K562 (cell line): Measurements from ENCODE around the gene MYPN. TPM values are rescaled to one million over a fixed set of nuclear protein-coding genes. Genes with fewer than 3 reads are reported as not detected.

ENCODE experiments used
- ATAC-seq: fragments of 200-7000 bp; cut with Tn5 transposase; 3 replicates; pipeline ENCODE4 v1.9.1; 2020; ENCODE audit warnings: moderate library complexity
- BruUV-seq: library from RNA; stranded (reverse); fragments of 400-500 nt; replicated peaks from 2 replicates; lab custom pipeline; 2021; lab: Mats Ljungman, UMichigan
- CTCF ChIA-PET: fragments of 300-600 bp; formaldehyde crosslinking; extraction: SDS; loops from one replicate; lab custom pipeline; 2021; ENCODE audit warnings: low intra/inter-chr PET ratio; lab: Yijun Ruan, JAX
- POLR2A ChIA-PET: fragments of 300-600, 350-650 bp; sonication (Branson Sonifier 250); formaldehyde crosslinking; extraction: SDS; loops from one replicate; lab custom pipeline; 2021; ENCODE audit warnings: antibody characterized with exemption, inconsistent platforms; lab: Yijun Ruan, JAX
- DNase-seq, 4 experiments: peaks; one replicate each; pipeline versions ENCODE4 v3.0.0 to v3.0.0-alpha.2; 2011 to 2018; ENCODE audit warnings: low spot score in 3 of 4, mixed read lengths in 3 of 4; ENCODE audit errors: extremely low read depth in 1 of 4
- FAIRE-seq: peaks from 2 replicates; lab custom pipeline; 2011; peaks lifted over from hg19 to GRCh38; lab: Jason Lieb, UNC
- H2AFZ ChIP-seq: 2 replicates; pipeline ENCODE4 v1.6.0; 2011; ENCODE audit warnings: low read depth, low read length, control low read depth, inconsistent platforms
- H3K27ac ChIP-seq: fragments of 200-600 bp; 3 replicates; pipeline ENCODE4 v1.8.0; 2011; ENCODE audit warnings: low read depth, mild to moderate bottlenecking, control low read depth, inconsistent platforms, low read length, moderate library complexity, mixed read lengths; ENCODE audit errors: extremely low read depth
- H3K27me3 ChIP-seq, 2 experiments: fragments of 300-600 bp in 1 of 2; 2 replicates in 1 of 2; 3 replicates in 1 of 2; pipeline versions ENCODE4 v1.6.0 to v1.8.0; 2011; ENCODE audit warnings: inconsistent platforms in 2 of 2, low read length in 2 of 2, mild to moderate bottlenecking in 1 of 2, mixed read lengths in 1 of 2, moderate library complexity in 1 of 2; ENCODE audit not compliant: control insufficient read depth in 2 of 2, insufficient read depth in 2 of 2
- H3K36me3 ChIP-seq: fragments of 300-600 bp; 3 replicates; pipeline ENCODE4 v1.8.0; 2011; ENCODE audit warnings: mild to moderate bottlenecking, low read length, inconsistent platforms; ENCODE audit not compliant: control insufficient read depth, insufficient read depth
- H3K4me1 ChIP-seq, 2 experiments: fragments of 200-600 bp in 1 of 2; replicated peaks in 1 of 2; 2 replicates in 1 of 2; 3 replicates in 1 of 2; pipeline versions ENCODE4 v1.5.1 to v1.8.0; 2011; ENCODE audit warnings: inconsistent platforms in 2 of 2, low read length in 2 of 2, mild to moderate bottlenecking in 1 of 2, mixed read lengths in 1 of 2, moderate library complexity in 1 of 2; ENCODE audit not compliant: control insufficient read depth in 2 of 2, insufficient read depth in 2 of 2
- H3K4me2 ChIP-seq: 2 replicates; pipeline ENCODE4 v1.6.1; 2011; ENCODE audit warnings: low read length, control low read depth, inconsistent platforms, mixed read lengths; ENCODE audit not compliant: insufficient read depth
- H3K4me3 ChIP-seq: fragments of 200-600 bp; sonication (generic), shearing (Covaris generic); 2 replicates; pipeline ENCODE4 v1.5.1; 2016; ENCODE audit warnings: control low read depth, inconsistent platforms
- H3K79me2 ChIP-seq: fragments of 200-600 bp; 3 replicates; pipeline ENCODE4 v1.8.0; 2011; ENCODE audit warnings: low read length, inconsistent platforms; ENCODE audit not compliant: control insufficient read depth, insufficient read depth
- H3K9ac ChIP-seq, 2 experiments: 2 replicates each; pipeline versions ENCODE4 v1.6.0 to v1.6.1; 2011; ENCODE audit warnings: low read depth in 2 of 2, low read length in 2 of 2, control low read depth in 1 of 2, inconsistent platforms in 1 of 2, mild to moderate bottlenecking in 1 of 2, mixed read lengths in 1 of 2; ENCODE audit not compliant: insufficient read depth in 1 of 2
- H3K9me1 ChIP-seq: one replicate; pipeline ENCODE4 v1.6.0; 2011; ENCODE audit warnings: inconsistent platforms, mild to moderate bottlenecking, low read length, moderate library complexity; ENCODE audit not compliant: control insufficient read depth, insufficient read depth
- H3K9me3 ChIP-seq: replicated peaks from 2 replicates; pipeline ENCODE4 v1.5.1; 2011; ENCODE audit warnings: low read depth, low read length, inconsistent platforms; ENCODE audit not compliant: control insufficient read depth, insufficient read depth
- H4K20me1 ChIP-seq: replicated peaks from 2 replicates; pipeline ENCODE4 v1.6.1; 2011; ENCODE audit warnings: low read length, inconsistent platforms, mixed read lengths; ENCODE audit not compliant: control insufficient read depth, insufficient read depth
- CEBPB ChIP-seq: fragments of 450-650 bp; IDR thresholded peaks from 2 replicates; pipeline ENCODE4 v1.6.1; 2016; ENCODE audit warnings: missing genetic modification characterization, missing compliant biosample characterization
- CEBPG ChIP-seq, 3 experiments: fragments of 200-800 bp in 1 of 3; sonication (Bioruptor generic) in 1 of 3; sonication (generic) in 1 of 3; formaldehyde crosslinking in 1 of 3; IDR thresholded peaks in 2 of 3; conservative IDR thresholded peaks in 1 of 3; 2 replicates each; pipeline versions ENCODE4 v1.6.1 to v1.8.0; 2016 to 2022; ENCODE audit warnings: missing compliant biosample characterization in 2 of 3, missing genetic modification characterization in 2 of 3, mild to moderate bottlenecking in 1 of 3, missing genetic modification reagents in 1 of 3
- KAT8 ChIP-seq: fragments of 450-650 bp; IDR thresholded peaks from 2 replicates; pipeline ENCODE4 v1.6.1; 2016; ENCODE audit warnings: low read depth, mild to moderate bottlenecking
- PHB2 ChIP-seq: fragments of 450-650 bp; IDR thresholded peaks from 2 replicates; pipeline ENCODE4 v1.6.1; 2017; ENCODE audit warnings: low read depth
- RCOR1 ChIP-seq, 2 experiments: IDR thresholded peaks; 2 replicates each; pipeline ENCODE4 v1.6.1; 2012; ENCODE audit warnings: low read depth in 2 of 2, low read length in 2 of 2, borderline replicate concordance in 1 of 2, improper control_type of control experiment in 1 of 2
- SMARCA4 ChIP-seq: fragments of 450-650 bp; IDR thresholded peaks from 2 replicates; pipeline ENCODE4 v1.6.1; 2016
- SRF ChIP-seq, 2 experiments: fragments of 250-450, 450-650 bp in 1 of 2; sonication (Bioruptor Pico) in 1 of 2; sonication (generic) in 1 of 2; formaldehyde crosslinking; IDR thresholded peaks; 2 replicates each; pipeline versions ENCODE4 v1.5.0 to v1.5.1; 2020 to 2022; ENCODE audit warnings: mild to moderate bottlenecking in 1 of 2, missing genetic modification reagents in 1 of 2
- ZBTB26 ChIP-seq: fragments of 450-650 bp; formaldehyde crosslinking; IDR thresholded peaks from 2 replicates; pipeline ENCODE4 v1.4.0; 2022; ENCODE audit warnings: missing genetic modification characterization
- ZC3H4 ChIP-seq: sonication (generic); formaldehyde crosslinking; IDR thresholded peaks from 2 replicates; pipeline ENCODE4 v1.9.0; 2021; ENCODE audit warnings: missing genetic modification reagents, borderline replicate concordance
- WGBS: fragments of 100-300 bp; shearing (Covaris generic); methylation state at CpG from one replicate; pipeline ENCODE4 v1.1.6; 2016; ENCODE audit warnings: low coverage, mixed read lengths; ENCODE audit not compliant: insufficient coverage; ENCODE audit errors: missing lambda C conversion rate; 5-methylcytosine and 5-hydroxymethylcytosine counted together
- in situ Hi-C: fragments of 300-500 bp; cut with MboI; formaldehyde crosslinking; loops from 4 replicates; pipeline ENCODE4 v1.15.0; 2018; ENCODE audit warnings: inconsistent platforms, mixed read lengths
- intact Hi-C: fragments of 100-400 bp; cut with micrococcal nuclease; formaldehyde crosslinking; loops from 2 replicates; pipeline ENCODE4 v1.14.2; 2022
- polyA plus RNA-seq, 8 experiments: library from polyadenylated mRNA; depleted of rRNA in 4 of 8; stranded (reverse) in 5 of 8; unstranded in 3 of 8; fragments of >200 nt; fragmentation: Nextera tagmentation in 2 of 8; fragmentation: Illumina TruSeq in 1 of 8; extraction: Ambion mirVana in 2 of 8; extraction: Trizol in 1 of 8; gene quantifications; 2 replicates each; pipeline versions ENCODE4 v1.2.1 to v1.2.3, GENCODE V29; 2011 to 2014; ENCODE audit warnings: inconsistent platforms in 1 of 8, missing spikeins in 1 of 8
- total RNA-seq, 7 experiments: library from RNA; depleted of rRNA in 6 of 7; stranded (reverse); fragments of >200 nt in 6 of 7; fragmentation: Illumina TruSeq in 2 of 7; extraction: Trizol in 2 of 7; gene quantifications; 2 replicates each; pipeline versions ENCODE4 v1.2.1 to v1.2.3, GENCODE V29; 2011 to 2021; ENCODE audit warnings: low replicate concordance in 1 of 7

MYPN gene
- total and polyA plus RNA-seq, 9 of the 15 experiments (the other 6 are each of a cell fraction or from before 2014, with no cell fraction given), result not detected

DNA sequence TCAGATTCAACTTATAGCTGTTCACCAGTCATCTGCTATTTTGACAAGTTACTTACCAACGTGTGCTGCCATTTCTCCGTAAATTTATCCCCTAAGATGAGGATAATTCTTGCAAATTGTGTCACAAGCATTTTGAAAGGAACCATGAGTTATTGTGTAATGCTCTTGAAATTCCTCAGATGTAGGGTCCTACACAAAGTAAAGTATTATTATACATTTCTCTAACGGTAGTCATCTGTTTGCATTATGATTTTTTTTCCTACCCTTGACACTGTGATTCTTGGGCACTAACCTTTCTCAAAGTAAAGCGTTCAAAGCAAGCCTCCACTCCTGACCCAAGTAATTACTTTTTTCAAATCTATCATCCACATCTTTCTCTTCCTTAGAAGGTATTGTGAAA is 42.3 kb upstream of the MYPN start:
- DNase-seq (no peak), ATAC-seq (no peak), FAIRE-seq (no peak)
- no peaks in the 10 kb centered on the region for H3K9me1 ChIP-seq
- ChIA-PET CTCF (no interaction called here), POLR2A (interaction anchor here (0.7 kb wide), 1 partner anchor 18 kb away, joined by 3 read pairs; no protein-coding TSS in a partner anchor)
- no peaks in the 10 kb centered on the region for H3K4me1 ChIP-seq
- intact Hi-C loops, result no loop called here
- no peak overlapping the region for H2AFZ ChIP-seq
- H3K27me3 ChIP-seq, result no peaks in the 10 kb centered on the region
- H3K4me3 ChIP-seq, result no peak overlapping the region
- H3K79me2 ChIP-seq, result peaks cover 25% of the 10 kb centered on the region
- H4K20me1 ChIP-seq, result no peaks in the 10 kb centered on the region
- in situ Hi-C loops, result no loop called here
- no peak overlapping the region for H3K4me2 ChIP-seq
- H3K36me3 ChIP-seq, result peaks cover 36% of the 10 kb centered on the region
- 62% methylated on average over 4 of the region's 4 CpGs for WGBS
- H3K9me3 ChIP-seq, result no peaks in the 10 kb centered on the region
- no peak overlapping the region for H3K9ac ChIP-seq
- no peak overlapping the region for H3K27ac ChIP-seq
- TF ChIP-seq SMARCA4, result no peak
- TF ChIP-seq SRF (CRISPR knock-in tag; IDR thresholded peaks at IDR 0.05), result 0 out of 4 replicates have a peak, but pooled peaks of 1 of the 2 experiments have one; percentile 71
- TF ChIP-seq PHB2, result no peak
- TF ChIP-seq ZC3H4 (CRISPR knock-in tag), result no peak
- no peak for TF ChIP-seq RCOR1 (IDR thresholded peaks at IDR 0.05; ENCODE audit: borderline replicate concordance in 1 of 2, low read depth in 2 of 2, low read length in 2 of 2)
- peak; percentile 35; the same call in 1 of the 2 replicates for TF ChIP-seq CEBPB (tag)
- TF ChIP-seq ZBTB26 (CRISPR knock-in tag), result no peak
- TF ChIP-seq CEBPG (CRISPR knock-in tag; IDR thresholded peaks at IDR 0.05), result no peak
- 0 out of 4 replicates have a peak, but pooled peaks of 1 of the 2 experiments have one; percentile 13 for TF ChIP-seq CEBPG (tag; conservative IDR thresholded peaks at IDR 0.05 in 1 of 2, IDR thresholded peaks at IDR 0.05 in 1 of 2)
- TF ChIP-seq KAT8, result no peak
- BruUV-seq, result no TSS peak
